HG02798 (cell line): Measurements from ENCODE around the gene CALHM4.
"Not testable (repeated sequence)": the region's sequence is repeated elsewhere in the genome, so short reads cannot be mapped to it uniquely, and the experiment has no call there.

Experiments used
- ATAC-seq: cut with Tn5 transposase; IDR thresholded peaks from one replicate; pipeline ENCODE4 v1.9.1; 2021; ENCODE audit warnings: mild to moderate bottlenecking; ENCODE audit not compliant: unreplicated experiment, poor library complexity

Gene CALHM4

GRCh38 chr6:116570856-116571682, 17.5 kb downstream of the CALHM4 start, which contains the start of gene RWDD1:
Gene RWDD1 (plus strand): TSS chr6:116571504. CDS start chr6:116571583, 79 bp downstream.
- ATAC-seq = peak; percentile 95

GRCh38 chr6:116571683-116572000, 18.1 kb downstream of the CALHM4 start:
- ATAC-seq = no peak

- no peak for ATAC-seq
Measured at GRCh38 chr6:116572162-116572561, 18.6 kb downstream of the CALHM4 start.

GRCh38 chr6:116575227-116575626, 21.7 kb downstream of the CALHM4 start:
- no peak for ATAC-seq

GRCh38 chr6:116577486-116577885, 23.9 kb downstream of the CALHM4 start:
- no peak for ATAC-seq

- ATAC-seq = no peak
Measured at GRCh38 chr6:116578335-116578734, 24.8 kb downstream of the CALHM4 start.

- ATAC-seq = no peak
Measured at GRCh38 chr6:116579143-116579542, 25.6 kb downstream of the CALHM4 start.

GRCh38 chr6:116580198-116580597, 26.6 kb downstream of the CALHM4 start:
- no peak for ATAC-seq

GRCh38 chr6:116586276-116586675, 32.7 kb downstream of the CALHM4 start:
- ATAC-seq = no peak

- no peak for ATAC-seq
Measured at GRCh38 chr6:116586738-116587137, 33.2 kb downstream of the CALHM4 start.

GRCh38 chr6:116595247-116595646, 41.7 kb downstream of the CALHM4 start:
- no peak for ATAC-seq

- no peak for ATAC-seq
Measured at GRCh38 chr6:116596815-116597214, 43.3 kb downstream of the CALHM4 start.

GRCh38 chr6:116603916-116604315, 50.4 kb downstream of the CALHM4 start:
- ATAC-seq = not testable (repeated sequence)

GRCh38 chr6:116604868-116605267, 51.3 kb downstream of the CALHM4 start:
- ATAC-seq = not testable (repeated sequence)

GRCh38 chr6:116605935-116606334, 52.4 kb downstream of the CALHM4 start:
- ATAC-seq = no peak
